BJ (cell line): ENCODE data around the gene MEOX1. TPM values are rescaled to one million over a fixed set of nuclear protein-coding genes. Genes with fewer than 3 reads are reported as not detected.

ENCODE experiments used
- CTCF ChIA-PET: fragments of 350-600 bp; formaldehyde crosslinking; extraction: SDS; loops from one replicate; lab custom pipeline; 2021; ENCODE audit warnings: antibody characterized with exemption, inconsistent platforms; lab: Yijun Ruan, JAX
- POLR2A ChIA-PET: fragments of 300-600 bp; sonication (Branson Sonifier 250); formaldehyde crosslinking; extraction: SDS; loops from one replicate; lab custom pipeline; 2021; ENCODE audit warnings: antibody characterized with exemption; lab: Charles Lee
- DNase-seq: peaks from one replicate; pipeline ENCODE4 v3.0.0-alpha.2; 2011; ENCODE audit warnings: low read depth
- H3K27me3 ChIP-seq: 2 replicates; pipeline ENCODE4 v1.6.0; 2011; ENCODE audit warnings: low read length; ENCODE audit not compliant: control insufficient read depth, insufficient read depth
- H3K36me3 ChIP-seq: 2 replicates; pipeline ENCODE4 v1.5.1; 2011; ENCODE audit warnings: low read length; ENCODE audit not compliant: control insufficient read depth, insufficient read depth
- H3K4me3 ChIP-seq: 2 replicates; pipeline ENCODE4 v1.5.1; 2011; ENCODE audit warnings: low read depth, mild to moderate bottlenecking, control low read depth, low read length
- CTCF ChIP-seq: IDR thresholded peaks from 2 replicates; pipeline ENCODE4 v1.5.1; 2011; ENCODE audit warnings: low read depth, mild to moderate bottlenecking, control low read depth, inconsistent platforms, low read length, moderate library complexity; ENCODE audit not compliant: insufficient read depth
- polyA plus RNA-seq: library from polyadenylated mRNA; depleted of rRNA; stranded (reverse); fragments of >200 nt; gene quantifications from 2 replicates; pipeline ENCODE4 v1.2.3, GENCODE V29; 2011; rRNA removed
- small RNA-seq: library from RNA; depleted of rRNA; stranded (forward); fragments of <200 nt; gene quantifications from one replicate; pipeline ENCODE3, GENCODE V24; 2012; ENCODE audit warnings: low replicate concordance, low read depth; ENCODE audit not compliant: insufficient read length

MEOX1 gene
- polyA plus RNA-seq, 1 experiment = not detected

DNA sequence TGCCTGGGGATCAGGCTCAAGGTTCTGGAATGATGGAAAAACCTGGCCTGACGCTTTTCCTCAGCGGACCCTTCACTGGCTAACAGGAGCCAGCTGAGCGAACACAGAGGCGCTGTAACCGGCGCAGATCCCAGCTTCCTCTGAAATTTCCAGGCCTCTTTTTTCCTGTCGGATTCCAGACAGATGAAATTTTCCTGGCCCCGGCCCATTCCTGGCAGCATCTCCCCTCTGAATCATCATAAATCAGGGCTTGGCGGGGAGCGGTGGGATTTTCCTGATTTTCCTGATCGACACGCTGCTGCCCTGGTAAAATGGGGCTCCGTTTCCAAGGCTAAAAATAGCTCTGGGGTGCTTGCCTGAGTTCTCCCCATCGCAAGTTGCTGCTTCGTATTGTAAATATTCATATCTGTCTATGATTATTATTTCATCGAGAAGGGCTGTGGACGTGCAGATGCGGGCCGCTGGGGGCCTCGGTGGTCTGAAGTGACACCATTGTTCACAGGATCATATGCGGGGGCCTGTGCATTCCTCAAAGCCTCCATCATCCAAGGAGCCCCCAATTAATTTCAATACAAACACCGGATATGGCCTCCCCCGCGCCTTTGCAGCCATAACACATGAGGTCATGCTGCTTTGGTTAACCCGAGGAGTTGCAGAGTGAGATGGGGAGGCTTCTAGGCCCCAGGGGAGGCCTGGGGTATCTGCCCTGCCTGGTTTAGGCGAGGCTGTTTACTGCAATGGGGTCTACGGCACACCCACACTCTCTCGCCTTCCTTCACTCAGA, 69.8 kb downstream of the MEOX1 start:
- ChIA-PET POLR2A (interaction anchor here (0.5 kb wide), 2 partner anchors 18 to 36 kb away, joined by 3 to 6 read pairs; no protein-coding TSS in a partner anchor), CTCF (interaction anchor here (0.9 to 1.9 kb wide), 5 partner anchors 15 to 174 kb away, joined by 3 to 10 read pairs (median 6); no protein-coding TSS in a partner anchor)
- H3K4me3 ChIP-seq = no peak overlapping the region
- no peaks in the 10 kb centered on the region for H3K27me3 ChIP-seq
- no peaks in the 10 kb centered on the region for H3K36me3 ChIP-seq
- TF ChIP-seq CTCF = no peak
- DNase-seq = no peak

DNA sequence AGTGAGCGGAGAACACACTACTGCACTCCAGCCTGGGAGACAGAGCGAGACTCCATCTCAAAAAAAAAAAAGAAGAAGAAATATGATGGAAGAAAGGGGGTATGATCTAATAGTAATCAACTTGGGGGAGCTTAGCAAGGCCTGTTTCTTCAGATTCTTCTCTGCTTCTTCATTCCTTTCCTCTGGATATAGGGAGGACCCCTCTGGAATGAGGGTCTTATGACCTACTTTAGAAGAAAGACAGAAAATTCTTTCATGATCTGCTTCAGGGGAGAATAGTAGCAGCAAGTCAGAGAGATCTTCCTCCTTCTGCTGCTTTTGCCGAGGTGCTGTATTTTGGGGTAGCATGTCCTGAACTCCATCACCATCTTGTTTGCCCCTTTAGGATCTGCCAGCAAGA, 70.7 kb downstream of the MEOX1 start:
- no peak for DNase-seq
- TF ChIP-seq CTCF = no peak
- Histone ChIP-seq H3K27me3 (no peaks in the 10 kb centered on the region), H3K4me3 (no peak overlapping the region), H3K36me3 (no peaks in the 10 kb centered on the region)
- CTCF ChIA-PET = interaction anchor here (0.9 to 1.9 kb wide), 5 partner anchors 14 to 175 kb away, joined by 3 to 10 read pairs (median 6); no protein-coding TSS in a partner anchor
- POLR2A ChIA-PET = no interaction called here

Small RNA genes within 50 kb of the gene (small RNA-seq; reads per million reads assigned to genes)
- gene RF00017 = not detected

Other genes with a start within 250 kb of the MEOX1 start
- 40.0 and 42.7 TPM in 2 replicates for gene DHX8, start 177.9 kb downstream of the MEOX1 start, polyA plus RNA-seq
- gene ETV4, start 115.6 kb downstream of the MEOX1 start, polyA plus RNA-seq = 4.2 and 6.6 TPM in 2 replicates
- gene SOST, start 96.9 kb upstream of the MEOX1 start, polyA plus RNA-seq = not detected in 2 replicates
- gene DUSP3, start 117.1 kb upstream of the MEOX1 start, polyA plus RNA-seq = 27.6 and 27.9 TPM in 2 replicates
- not detected in 2 replicates for gene CFAP97D1, start 118.5 kb upstream of the MEOX1 start, polyA plus RNA-seq
- 4.6 and 7.9 TPM in 2 replicates for gene MPP3, start 171.2 kb upstream of the MEOX1 start, polyA plus RNA-seq
- gene CD300LG, start 185.3 kb upstream of the MEOX1 start, polyA plus RNA-seq = not detected in 2 replicates
- 3.1 and 5.3 TPM in 2 replicates for gene MPP2, start 245.6 kb upstream of the MEOX1 start, polyA plus RNA-seq